SKM-1 treated with dmso at 0.1 percent for 144 hours (cell line): ENCODE data around the gene TRAF3.
"Not testable (repeated sequence)": the region's sequence is repeated elsewhere in the genome, so short reads cannot be mapped to it uniquely, and the experiment has no call there.

Experiments used
- DNase-seq: peaks from one replicate; lab custom pipeline; 2025; ENCODE audit not compliant: unreplicated experiment; lab: John Stamatoyannopoulos, UW

The TRAF3 gene

GRCh38 chr14:102751088-102751487, 26.2 kb upstream of the TRAF3 start:
- DNase-seq: no peak

- no peak for DNase-seq
Measured at GRCh38 chr14:102752239-102752847, 24.9 kb upstream of the TRAF3 start.

GRCh38 chr14:102754370-102755262, 22.6 kb upstream of the TRAF3 start:
- DNase-seq: no peak

DNA sequence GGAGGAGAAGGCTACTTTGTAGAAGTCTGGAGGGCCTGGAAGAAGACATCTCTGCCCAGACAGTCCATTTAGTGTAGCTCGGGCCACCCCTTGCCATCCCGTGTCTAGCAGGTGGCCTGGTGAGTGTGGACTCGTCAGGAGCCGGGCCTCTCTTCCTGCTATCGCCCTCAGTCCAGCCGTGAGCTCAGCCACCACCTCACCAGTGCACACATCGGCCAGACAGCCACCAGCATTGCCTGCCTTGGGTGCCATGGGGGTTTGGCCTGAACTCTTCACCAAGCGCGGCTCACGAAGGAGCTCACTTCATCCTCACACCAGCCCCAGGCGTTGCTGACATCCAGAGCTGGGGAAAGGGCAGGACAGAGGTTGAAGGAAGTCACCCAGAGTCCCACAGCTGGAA, 19.6 kb upstream of the TRAF3 start:
- no peak for DNase-seq

- no peak for DNase-seq
Measured at GRCh38 chr14:102758087-102758486, 19.2 kb upstream of the TRAF3 start.

- DNase-seq: no peak
Measured at GRCh38 chr14:102759456-102760187, 17.6 kb upstream of the TRAF3 start.

GRCh38 chr14:102760496-102761193, 16.6 kb upstream of the TRAF3 start:
- DNase-seq: no peak

- DNase-seq: no peak
Measured at GRCh38 chr14:102761206-102761605, 16.0 kb upstream of the TRAF3 start.

DNA sequence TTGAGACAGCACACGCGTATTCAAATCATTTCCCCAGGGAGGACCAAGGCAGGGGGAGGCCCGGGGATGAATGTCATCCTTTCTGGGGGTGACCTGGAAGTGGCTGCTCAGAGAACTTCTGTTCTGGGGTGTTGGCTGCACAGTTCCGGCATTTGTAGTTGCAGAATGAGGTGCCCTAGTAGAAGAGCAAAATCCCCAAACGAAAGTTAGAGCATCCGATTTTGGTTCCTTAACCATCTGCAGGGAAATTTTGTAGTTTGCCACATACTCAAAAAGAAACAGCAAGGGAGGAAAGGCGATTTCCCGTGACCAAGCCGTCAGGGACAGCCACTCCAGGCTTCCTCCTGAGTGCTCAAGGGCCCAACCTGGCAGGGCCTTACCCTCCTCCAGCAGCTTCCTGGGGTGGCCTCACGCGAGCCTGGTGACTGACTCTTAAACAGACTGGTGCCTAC, 13.0 kb upstream of the TRAF3 start:
- no peak for DNase-seq

GRCh38 chr14:102765770-102766169, 11.5 kb upstream of the TRAF3 start:
- DNase-seq: not testable (repeated sequence)

DNA sequence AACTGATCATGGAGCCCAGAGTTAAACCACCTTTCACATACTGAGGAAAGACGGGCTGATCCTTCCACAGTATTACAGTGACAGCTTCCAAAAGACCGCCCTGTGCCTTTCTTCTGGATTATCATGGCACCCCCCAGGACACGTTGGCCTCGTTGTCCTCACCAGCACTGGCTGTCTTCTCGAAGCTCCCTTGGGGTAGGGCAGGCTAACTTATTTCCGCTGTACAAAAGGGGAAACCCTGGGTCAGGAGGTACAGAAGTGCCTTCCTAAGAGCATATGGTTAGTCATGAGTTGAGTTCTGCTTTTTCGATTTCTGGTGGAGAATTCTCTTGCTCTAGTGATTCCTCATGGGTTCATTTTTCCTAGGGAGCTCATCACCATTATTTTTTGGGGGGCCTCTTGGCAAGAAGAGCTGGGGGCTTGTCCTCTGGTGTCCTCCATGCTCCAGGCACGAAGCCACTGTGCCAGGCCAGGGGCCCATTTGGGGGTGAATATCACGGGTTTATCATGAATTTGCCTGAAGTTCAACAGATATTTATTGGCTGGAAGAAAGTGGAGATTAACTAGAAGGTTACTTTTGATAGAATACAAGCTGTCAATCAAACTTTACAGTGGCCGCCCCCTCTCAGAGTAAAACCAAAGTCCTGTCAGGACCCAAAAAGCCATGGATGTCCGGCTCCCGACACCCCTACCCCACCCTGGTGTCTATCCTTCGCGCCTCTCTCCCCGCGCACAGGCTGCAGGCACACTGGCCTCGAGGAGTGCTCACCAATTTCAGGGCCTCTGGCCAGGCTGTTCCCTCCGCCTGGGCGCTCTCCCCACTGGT, 8.8 kb upstream of the TRAF3 start:
- DNase-seq: peak; percentile 63

- DNase-seq: no peak
Measured at GRCh38 chr14:102769049-102769327, 8.3 kb upstream of the TRAF3 start.

DNA sequence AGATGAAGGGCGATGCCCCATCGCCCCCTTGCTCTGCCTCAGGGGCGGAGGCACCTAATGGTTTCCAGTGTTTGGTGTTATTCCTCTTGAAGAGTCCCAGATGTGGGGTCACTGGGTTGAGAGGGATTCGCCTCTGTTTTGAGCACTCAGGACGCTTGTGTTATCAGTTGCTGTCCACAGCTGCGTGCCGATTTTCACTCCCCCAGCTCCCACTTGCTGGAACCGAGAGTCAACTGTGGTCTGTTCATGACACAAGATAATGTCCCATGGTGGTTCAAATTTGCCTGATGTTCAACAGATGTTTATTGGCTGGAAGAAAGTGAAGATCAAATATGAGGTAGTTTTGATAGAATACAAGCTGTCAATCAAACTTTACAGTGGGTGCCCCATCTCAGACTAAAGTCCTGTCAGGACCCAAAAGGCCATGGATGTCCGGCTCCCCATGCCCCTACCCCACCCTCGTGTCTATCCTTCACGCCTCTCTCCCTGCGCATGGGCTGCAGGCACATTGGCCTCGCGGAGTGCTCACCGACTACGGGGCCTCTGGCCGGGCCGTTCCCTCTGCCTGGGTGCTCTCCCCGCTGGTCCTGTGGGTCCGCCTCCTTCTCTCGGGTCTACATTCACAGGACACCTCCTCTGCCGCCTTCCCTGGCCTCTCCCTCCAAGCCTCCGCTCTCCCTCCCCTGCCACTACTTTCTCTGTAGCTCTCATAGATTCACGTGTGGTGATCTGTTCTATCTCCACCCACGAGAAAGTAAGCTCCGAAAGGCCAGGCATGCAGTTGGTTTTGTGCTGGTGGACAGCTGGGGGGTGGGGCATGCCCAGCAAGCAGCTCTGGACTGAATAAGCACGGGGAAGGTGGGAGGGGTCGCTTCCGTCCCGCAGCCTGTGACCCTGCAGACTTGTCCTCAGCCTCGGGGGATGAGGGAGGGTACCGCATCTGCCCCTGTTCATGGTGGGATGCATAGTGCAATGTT, 6.8 kb upstream of the TRAF3 start:
- DNase-seq: no peak

GRCh38 chr14:102771144-102771543, 6.1 kb upstream of the TRAF3 start:
- no peak for DNase-seq

- no peak for DNase-seq
Measured at GRCh38 chr14:102772781-102773570, 4.3 kb upstream of the TRAF3 start.

DNA sequence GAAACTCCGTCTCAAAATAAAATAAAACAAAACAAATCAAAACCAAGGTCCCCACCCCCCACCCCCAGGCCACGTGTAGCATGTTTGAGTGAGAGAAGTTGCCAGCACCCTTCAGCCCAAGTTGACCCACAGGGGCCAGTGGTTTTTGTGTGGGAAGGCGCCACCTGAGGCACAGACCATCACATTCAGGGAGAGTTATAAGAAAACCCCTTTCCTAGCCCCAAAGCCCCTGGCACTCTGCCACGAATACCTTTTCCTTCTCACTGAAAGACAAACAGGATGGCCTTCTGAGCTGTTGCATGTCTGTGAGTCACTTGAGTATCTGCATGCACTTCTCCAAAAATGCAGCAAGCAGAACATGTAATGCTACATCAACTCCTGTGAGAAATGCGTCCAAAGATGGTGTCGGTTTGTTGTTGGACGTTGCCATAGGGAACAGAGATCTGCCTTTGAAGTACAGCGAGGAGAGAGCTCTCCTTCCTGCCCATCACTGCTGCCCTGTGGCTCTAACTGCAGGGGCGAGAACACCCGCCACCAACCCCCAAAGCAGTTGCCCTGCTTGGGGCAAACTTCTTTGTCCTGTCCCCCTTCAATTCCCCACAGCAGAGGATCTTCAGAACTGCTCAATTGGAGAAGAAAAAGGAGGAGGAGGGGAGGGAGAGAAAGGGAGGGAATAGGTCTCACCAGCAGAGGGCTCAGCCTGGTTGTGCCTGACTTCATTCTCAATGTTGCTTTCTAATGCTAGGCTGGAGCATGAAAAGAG, 2.7 kb upstream of the TRAF3 start:
- DNase-seq: peak; percentile 50

DNA sequence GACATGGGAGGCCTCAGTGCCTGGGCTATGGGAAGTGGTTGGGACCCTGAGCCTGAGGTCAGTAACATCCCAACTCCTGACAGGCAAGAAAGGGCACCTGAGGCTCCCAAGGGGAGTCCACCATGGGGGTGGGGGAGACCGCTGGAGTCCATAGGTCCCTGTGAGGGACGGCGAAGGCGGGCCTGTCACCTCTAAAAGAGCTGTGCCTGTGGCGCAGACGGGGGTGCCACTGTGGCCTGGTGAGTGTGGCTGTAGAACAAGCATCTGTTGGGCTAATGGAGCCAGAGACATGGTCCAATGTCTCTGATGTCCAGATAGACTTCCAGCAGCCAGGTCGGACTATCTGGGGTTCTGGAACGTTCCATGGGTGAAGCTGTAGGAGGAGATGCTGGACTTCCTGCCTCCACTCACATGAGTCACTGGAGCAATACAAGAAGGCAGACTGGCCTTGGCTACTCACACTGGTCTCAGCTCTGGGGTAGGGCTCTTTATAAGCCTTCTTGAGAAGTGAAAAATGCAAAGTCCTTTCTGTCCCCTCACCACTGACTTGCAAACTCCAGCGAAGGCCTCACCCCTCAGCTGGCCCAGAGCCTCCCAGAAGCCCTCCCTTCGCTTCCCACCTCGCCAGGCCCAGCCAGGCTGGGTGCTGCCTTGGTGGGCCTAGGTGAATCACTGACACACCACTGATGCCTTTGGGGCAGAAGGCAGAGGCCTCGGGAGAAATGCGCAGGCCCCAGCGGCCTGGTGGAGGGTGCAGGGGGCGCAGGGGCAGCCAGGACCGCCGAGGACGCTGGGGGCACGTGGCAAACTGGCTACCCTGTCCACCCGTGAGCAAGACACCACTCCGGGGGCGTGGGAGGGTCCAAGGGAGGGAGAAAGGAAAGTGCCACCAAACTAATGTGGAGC, 1.1 kb upstream of the TRAF3 start:
- DNase-seq: no peak
